ENCODE results near the gene DIP2B. TPM values are rescaled to one million over a fixed set of nuclear protein-coding genes. Genes with fewer than 3 reads are reported as not detected.

The DIP2B gene
- total RNA-seq, 1 experiment from 2014 or later: 26.1 TPM

DNA sequence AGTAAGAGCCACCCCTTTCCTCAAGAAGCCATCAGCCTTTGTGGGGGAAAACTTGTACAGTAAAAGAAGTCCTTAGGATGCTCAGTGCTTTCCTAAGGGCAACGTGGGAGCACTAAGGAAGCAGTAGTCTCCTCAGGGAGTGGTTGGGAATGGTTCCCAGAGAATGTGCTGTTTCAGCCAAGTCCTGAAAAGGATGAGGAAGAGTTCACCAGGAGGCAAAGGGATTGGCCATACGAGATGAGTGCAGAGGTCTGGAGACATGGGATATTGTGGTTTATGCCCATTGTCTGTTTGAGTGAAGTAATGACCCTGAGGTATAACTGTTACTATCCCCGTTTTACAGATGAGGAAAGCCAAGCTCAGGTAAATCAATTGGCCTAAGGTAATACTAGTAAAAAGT is 173.1 kb downstream of the DIP2B start:
- Mint-ChIP-seq H3K4me1 (no peaks in the 10 kb centered on the region), H3K36me3 (peaks cover 45% of the 10 kb centered on the region), H3K9me3 (no peaks in the 10 kb centered on the region), H3K27me3 (ENCODE audit: low read depth) (no peaks in the 10 kb centered on the region), H3K4me3 (no peak overlapping the region), H3K27ac (no peak overlapping the region)
- TF ChIP-seq NR1H2 (CRISPR knock-in tag; IDR thresholded peaks at IDR 0.05) (no peak), ZNF423 (CRISPR knock-in tag; IDR thresholded peaks at IDR 0.05) (no peak), MYBL2 (CRISPR knock-in tag; IDR thresholded peaks at IDR 0.05) (no peak), RELA (CRISPR knock-in tag; IDR thresholded peaks at IDR 0.05; ENCODE audit: borderline replicate concordance) (no peak), PREB (CRISPR knock-in tag; IDR thresholded peaks at IDR 0.05; ENCODE audit: borderline replicate concordance) (no peak), TEAD4 (CRISPR knock-in tag; IDR thresholded peaks at IDR 0.05) (no peak), ZNF425 (CRISPR knock-in tag; conservative IDR thresholded peaks at IDR 0.05) (no peak), CREB1 (CRISPR knock-in tag; IDR thresholded peaks at IDR 0.05) (no peak), ESRRA (CRISPR knock-in tag; IDR thresholded peaks at IDR 0.05; ENCODE audit: borderline replicate concordance) (no peak), FOXJ3 (CRISPR knock-in tag; IDR thresholded peaks at IDR 0.05; ENCODE audit: borderline replicate concordance) (no peak), ZNF232 (CRISPR knock-in tag; IDR thresholded peaks at IDR 0.05) (no peak), TCF7 (CRISPR knock-in tag; IDR thresholded peaks at IDR 0.05; ENCODE audit: low read depth) (no peak)
- TF ChIP-seq, protein P1, sequence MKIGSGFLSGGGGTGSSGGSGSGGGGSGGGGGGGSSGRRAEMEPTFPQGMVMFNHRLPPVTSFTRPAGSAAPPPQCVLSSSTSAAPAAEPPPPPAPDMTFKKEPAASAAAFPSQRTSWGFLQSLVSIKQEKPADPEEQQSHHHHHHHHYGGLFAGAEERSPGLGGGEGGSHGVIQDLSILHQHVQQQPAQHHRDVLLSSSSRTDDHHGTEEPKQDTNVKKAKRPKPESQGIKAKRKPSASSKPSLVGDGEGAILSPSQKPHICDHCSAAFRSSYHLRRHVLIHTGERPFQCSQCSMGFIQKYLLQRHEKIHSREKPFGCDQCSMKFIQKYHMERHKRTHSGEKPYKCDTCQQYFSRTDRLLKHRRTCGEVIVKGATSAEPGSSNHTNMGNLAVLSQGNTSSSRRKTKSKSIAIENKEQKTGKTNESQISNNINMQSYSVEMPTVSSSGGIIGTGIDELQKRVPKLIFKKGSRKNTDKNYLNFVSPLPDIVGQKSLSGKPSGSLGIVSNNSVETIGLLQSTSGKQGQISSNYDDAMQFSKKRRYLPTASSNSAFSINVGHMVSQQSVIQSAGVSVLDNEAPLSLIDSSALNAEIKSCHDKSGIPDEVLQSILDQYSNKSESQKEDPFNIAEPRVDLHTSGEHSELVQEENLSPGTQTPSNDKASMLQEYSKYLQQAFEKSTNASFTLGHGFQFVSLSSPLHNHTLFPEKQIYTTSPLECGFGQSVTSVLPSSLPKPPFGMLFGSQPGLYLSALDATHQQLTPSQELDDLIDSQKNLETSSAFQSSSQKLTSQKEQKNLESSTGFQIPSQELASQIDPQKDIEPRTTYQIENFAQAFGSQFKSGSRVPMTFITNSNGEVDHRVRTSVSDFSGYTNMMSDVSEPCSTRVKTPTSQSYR (CRISPR knock-in tag; IDR thresholded peaks at IDR 0.05): no peak
- TF ChIP-seq, protein P2, sequence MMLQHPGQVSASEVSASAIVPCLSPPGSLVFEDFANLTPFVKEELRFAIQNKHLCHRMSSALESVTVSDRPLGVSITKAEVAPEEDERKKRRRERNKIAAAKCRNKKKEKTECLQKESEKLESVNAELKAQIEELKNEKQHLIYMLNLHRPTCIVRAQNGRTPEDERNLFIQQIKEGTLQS (CRISPR knock-in tag; conservative IDR thresholded peaks at IDR 0.05): no peak
- TF ChIP-seq, protein P3, sequence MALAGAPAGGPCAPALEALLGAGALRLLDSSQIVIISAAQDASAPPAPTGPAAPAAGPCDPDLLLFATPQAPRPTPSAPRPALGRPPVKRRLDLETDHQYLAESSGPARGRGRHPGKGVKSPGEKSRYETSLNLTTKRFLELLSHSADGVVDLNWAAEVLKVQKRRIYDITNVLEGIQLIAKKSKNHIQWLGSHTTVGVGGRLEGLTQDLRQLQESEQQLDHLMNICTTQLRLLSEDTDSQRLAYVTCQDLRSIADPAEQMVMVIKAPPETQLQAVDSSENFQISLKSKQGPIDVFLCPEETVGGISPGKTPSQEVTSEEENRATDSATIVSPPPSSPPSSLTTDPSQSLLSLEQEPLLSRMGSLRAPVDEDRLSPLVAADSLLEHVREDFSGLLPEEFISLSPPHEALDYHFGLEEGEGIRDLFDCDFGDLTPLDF (CRISPR knock-in tag; IDR thresholded peaks at IDR 0.05): no peak
- TF ChIP-seq, protein P4, sequence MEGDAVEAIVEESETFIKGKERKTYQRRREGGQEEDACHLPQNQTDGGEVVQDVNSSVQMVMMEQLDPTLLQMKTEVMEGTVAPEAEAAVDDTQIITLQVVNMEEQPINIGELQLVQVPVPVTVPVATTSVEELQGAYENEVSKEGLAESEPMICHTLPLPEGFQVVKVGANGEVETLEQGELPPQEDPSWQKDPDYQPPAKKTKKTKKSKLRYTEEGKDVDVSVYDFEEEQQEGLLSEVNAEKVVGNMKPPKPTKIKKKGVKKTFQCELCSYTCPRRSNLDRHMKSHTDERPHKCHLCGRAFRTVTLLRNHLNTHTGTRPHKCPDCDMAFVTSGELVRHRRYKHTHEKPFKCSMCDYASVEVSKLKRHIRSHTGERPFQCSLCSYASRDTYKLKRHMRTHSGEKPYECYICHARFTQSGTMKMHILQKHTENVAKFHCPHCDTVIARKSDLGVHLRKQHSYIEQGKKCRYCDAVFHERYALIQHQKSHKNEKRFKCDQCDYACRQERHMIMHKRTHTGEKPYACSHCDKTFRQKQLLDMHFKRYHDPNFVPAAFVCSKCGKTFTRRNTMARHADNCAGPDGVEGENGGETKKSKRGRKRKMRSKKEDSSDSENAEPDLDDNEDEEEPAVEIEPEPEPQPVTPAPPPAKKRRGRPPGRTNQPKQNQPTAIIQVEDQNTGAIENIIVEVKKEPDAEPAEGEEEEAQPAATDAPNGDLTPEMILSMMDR (IDR thresholded peaks at IDR 0.05): no peak
- ATAC-seq (no peak), DNase-seq (ENCODE audit: low spot score) (no peak)
- CTCF ChIA-PET: interaction anchor here (0.9 kb wide), 1 partner anchor 173 kb away, joined by 3 read pairs; the partner anchor contains the start of gene DIP2B
- POLR2A ChIA-PET: no interaction called here
